Testis (tissue), 2 donors: Measurements from ENCODE around the gene MTCL3.

ENCODE experiments used
- POLR2A ChIP-seq: fragments of 450-650 bp; IDR thresholded peaks from one replicate; pipeline ENCODE4 v1.6.1; 2017; ENCODE audit warnings: antibody characterized with exemption, mild to moderate bottlenecking, moderate library complexity
- TF ChIP-seq, protein P1 (sequence below), 3 experiments: fragments of 450-650 bp in 2 of 3; fragments of 200-600 bp in 1 of 3; sonication (generic) in 1 of 3; IDR thresholded peaks; one replicate each; pipeline ENCODE4 v1.5.1; 2016 to 2019; ENCODE audit warnings: antibody characterized with exemption in 3 of 3, mild to moderate bottlenecking in 2 of 3, moderate library complexity in 1 of 3

DNA sequence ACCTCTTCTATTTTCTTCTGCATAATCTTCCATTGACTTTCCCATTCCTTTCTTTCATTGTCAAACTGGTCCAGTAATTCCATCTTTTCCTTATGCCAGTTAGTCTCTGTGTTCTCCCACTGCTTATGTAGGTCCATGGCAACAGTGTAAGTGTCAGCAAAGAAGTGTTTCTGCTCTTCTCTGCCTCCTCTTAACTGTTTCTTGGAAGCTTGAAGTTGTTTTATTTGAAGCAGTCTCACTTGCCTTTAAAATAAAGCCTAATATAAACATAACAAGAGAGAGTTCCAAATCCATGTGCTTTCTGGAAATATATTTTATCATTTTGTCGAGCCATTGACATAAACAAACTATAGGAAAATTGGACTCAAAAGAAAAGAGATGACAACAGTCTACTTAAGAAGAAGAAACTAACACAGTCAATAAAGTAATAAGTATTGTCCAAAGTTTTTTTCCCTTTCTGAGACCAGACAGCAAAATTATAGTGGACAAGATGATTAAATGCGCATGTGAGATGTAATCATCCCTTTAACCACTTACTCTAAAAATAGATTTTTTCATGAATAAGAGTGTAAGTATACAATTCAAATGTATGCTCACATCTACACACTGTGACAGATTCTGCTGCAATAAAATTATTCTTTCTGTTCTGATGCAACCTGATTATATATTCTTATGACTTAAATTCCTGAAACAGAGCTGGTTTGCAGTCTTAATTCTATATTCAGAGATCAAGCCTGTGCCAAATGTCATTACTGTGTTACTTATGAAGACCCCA lies 65.1 kb downstream of the MTCL3 start:
- TF ChIP-seq, protein P1, sequence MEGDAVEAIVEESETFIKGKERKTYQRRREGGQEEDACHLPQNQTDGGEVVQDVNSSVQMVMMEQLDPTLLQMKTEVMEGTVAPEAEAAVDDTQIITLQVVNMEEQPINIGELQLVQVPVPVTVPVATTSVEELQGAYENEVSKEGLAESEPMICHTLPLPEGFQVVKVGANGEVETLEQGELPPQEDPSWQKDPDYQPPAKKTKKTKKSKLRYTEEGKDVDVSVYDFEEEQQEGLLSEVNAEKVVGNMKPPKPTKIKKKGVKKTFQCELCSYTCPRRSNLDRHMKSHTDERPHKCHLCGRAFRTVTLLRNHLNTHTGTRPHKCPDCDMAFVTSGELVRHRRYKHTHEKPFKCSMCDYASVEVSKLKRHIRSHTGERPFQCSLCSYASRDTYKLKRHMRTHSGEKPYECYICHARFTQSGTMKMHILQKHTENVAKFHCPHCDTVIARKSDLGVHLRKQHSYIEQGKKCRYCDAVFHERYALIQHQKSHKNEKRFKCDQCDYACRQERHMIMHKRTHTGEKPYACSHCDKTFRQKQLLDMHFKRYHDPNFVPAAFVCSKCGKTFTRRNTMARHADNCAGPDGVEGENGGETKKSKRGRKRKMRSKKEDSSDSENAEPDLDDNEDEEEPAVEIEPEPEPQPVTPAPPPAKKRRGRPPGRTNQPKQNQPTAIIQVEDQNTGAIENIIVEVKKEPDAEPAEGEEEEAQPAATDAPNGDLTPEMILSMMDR (IDR thresholded peaks at IDR 0.05): no peak
- TF ChIP-seq POLR2A: no peak
